Measurements from ENCODE around the gene CEP164. TPM values are rescaled to one million over a fixed set of nuclear protein-coding genes. Genes with fewer than 3 reads are reported as not detected.

CEP164 gene
- total and polyA plus RNA-seq, 9 of the 15 experiments (the other 6 are each of a cell fraction or from before 2014, with no cell fraction given), result 2.1 to 16.5 (median 10.4) TPM

- Histone ChIP-seq H4K20me1 (replicated peaks; ENCODE audit: control insufficient read depth, insufficient read depth, low read length) (no peaks in the 10 kb centered on the region; the same call in 1 of the 2 replicates), H3K79me2 (ENCODE audit: control insufficient read depth, insufficient read depth, low read length) (no peaks in the 10 kb centered on the region), H3K9me1 (ENCODE audit: control insufficient read depth, insufficient read depth, low read length) (no peaks in the 10 kb centered on the region), H3K9ac (ENCODE audit: insufficient read depth in 1 of 2, low read depth in 2 of 2, low read length in 2 of 2) (no peak overlapping the region), H3K4me3 (no peak overlapping the region), H3K27ac (ENCODE audit: extremely low read depth, low read depth, low read length) (no peak overlapping the region), H2AFZ (ENCODE audit: low read depth, low read length) (no peak overlapping the region), H3K4me1 (replicated peaks in 1 of 2; ENCODE audit: control insufficient read depth in 2 of 2, insufficient read depth in 2 of 2, low read length in 2 of 2) (no peaks in the 10 kb centered on the region), H3K9me3 (replicated peaks; ENCODE audit: control insufficient read depth, insufficient read depth, low read depth, low read length) (no peaks in the 10 kb centered on the region), H3K36me3 (ENCODE audit: control insufficient read depth, insufficient read depth, low read length) (peaks cover 9% of the 10 kb centered on the region; the same call in 1 of the 3 replicates), H3K27me3 (ENCODE audit: control insufficient read depth in 2 of 2, insufficient read depth in 2 of 2, low read length in 2 of 2) (no peaks in the 10 kb centered on the region), H3K4me2 (ENCODE audit: insufficient read depth, low read length) (no peak overlapping the region)
- TF ChIP-seq PHF8 (IDR thresholded peaks at IDR 0.05; ENCODE audit: borderline replicate concordance, low read length), result no peak
- no peak for TF ChIP-seq COPS2 (conservative IDR thresholded peaks at IDR 0.05)
- no peak for TF ChIP-seq RBBP5 (IDR thresholded peaks at IDR 0.05; ENCODE audit: borderline replicate concordance, insufficient read depth, low read length, poor library complexity, severe bottlenecking)
- no peak for TF ChIP-seq E2F5 (CRISPR knock-in tag; IDR thresholded peaks at IDR 0.05)
- intact Hi-C loops (cut with micrococcal nuclease) (no loop called here), in situ Hi-C loops (cut with MboI) (no loop called here)
- BruUV-seq (replicated peaks), result no TSS peak
- ChIA-PET POLR2A (interaction anchor here (0.7 to 0.9 kb wide), 2 partner anchors 27 to 35 kb away, joined by 3 read pairs; no protein-coding TSS in a partner anchor), CTCF (ENCODE audit: low intra/inter-chr PET ratio) (no interaction called here)
- peak; percentile 41; the same call in 1 of the 3 replicates for ATAC-seq
- no peak for DNase-seq (ENCODE audit: extremely low read depth in 1 of 4, low spot score in 3 of 4)
- no peak for FAIRE-seq
- 42% methylated on average over 6 of the region's 6 CpGs for WGBS (ENCODE audit: insufficient coverage, low coverage, missing lambda C conversion rate)
These were observed 38.6 kb downstream of the CEP164 start for GRCh38 chr11:117366248-117366647.

- H2AFZ ChIP-seq (ENCODE audit: low read depth, low read length), result no peak overlapping the region
- FAIRE-seq (no peak), DNase-seq (ENCODE audit: extremely low read depth in 1 of 4, low spot score in 3 of 4) (no peak), ATAC-seq (no peak)
- H3K4me2 ChIP-seq (ENCODE audit: insufficient read depth, low read length), result no peak overlapping the region
- H3K9me1 ChIP-seq (ENCODE audit: control insufficient read depth, insufficient read depth, low read length), result no peaks in the 10 kb centered on the region
- in situ Hi-C loops (cut with MboI) (no loop called here), intact Hi-C loops (cut with micrococcal nuclease) (no loop called here)
- no peak overlapping the region for H3K4me3 ChIP-seq
- POLR2A ChIA-PET, result interaction anchor here (0.7 kb wide), 1 partner anchor 35 kb away, joined by 3 read pairs; no protein-coding TSS in a partner anchor
- H3K79me2 ChIP-seq (ENCODE audit: control insufficient read depth, insufficient read depth, low read length), result no peaks in the 10 kb centered on the region
- no peaks in the 10 kb centered on the region; the same call in 1 of the 2 replicates for H4K20me1 ChIP-seq (replicated peaks; ENCODE audit: control insufficient read depth, insufficient read depth, low read length)
- no peaks in the 10 kb centered on the region for H3K4me1 ChIP-seq (replicated peaks in 1 of 2; ENCODE audit: control insufficient read depth in 2 of 2, insufficient read depth in 2 of 2, low read length in 2 of 2)
- peaks cover 7% of the 10 kb centered on the region; the same call in 1 of the 3 replicates for H3K36me3 ChIP-seq (ENCODE audit: control insufficient read depth, insufficient read depth, low read length)
- no peak overlapping the region for H3K9ac ChIP-seq (ENCODE audit: insufficient read depth in 1 of 2, low read depth in 2 of 2, low read length in 2 of 2)
- no TSS peak for BruUV-seq (replicated peaks)
- CTCF ChIA-PET (ENCODE audit: low intra/inter-chr PET ratio), result no interaction called here
- H3K27ac ChIP-seq (ENCODE audit: extremely low read depth, low read depth, low read length), result no peak overlapping the region
- no peaks in the 10 kb centered on the region for H3K9me3 ChIP-seq (replicated peaks; ENCODE audit: control insufficient read depth, insufficient read depth, low read depth, low read length)
- WGBS (ENCODE audit: insufficient coverage, low coverage, missing lambda C conversion rate), result 41% methylated on average over 2 of the region's 2 CpGs
- no peaks in the 10 kb centered on the region for H3K27me3 ChIP-seq (ENCODE audit: control insufficient read depth in 2 of 2, insufficient read depth in 2 of 2, low read length in 2 of 2)
- TF ChIP-seq DLX4 (CRISPR knock-in tag; IDR thresholded peaks at IDR 0.05) (no peak), KAT8 (IDR thresholded peaks at IDR 0.05; ENCODE audit: low read depth) (no peak), ZNF740 (CRISPR knock-in tag; IDR thresholded peaks at IDR 0.05) (no peak), ZNF740 (tag; IDR thresholded peaks at IDR 0.05) (no peak), NR2C1 (IDR thresholded peaks at IDR 0.05) (no peak), NR2C1 (tag; IDR thresholded peaks at IDR 0.05) (no peak), XRCC5 (IDR thresholded peaks at IDR 0.05; ENCODE audit: low read depth, low read length) (no peak), EGR1 (conservative IDR thresholded peaks at IDR 0.05) (no peak)
These were observed 39.2 kb downstream of the CEP164 start for GRCh38 chr11:117366875-117367274.
